GM18519 (cell line): ENCODE measurements around the gene LOXL4.

Experiments used
- ATAC-seq: cut with Tn5 transposase; IDR thresholded peaks from one replicate; pipeline ENCODE4 v1.9.1; 2021; ENCODE audit warnings: mild to moderate bottlenecking, moderate library complexity; ENCODE audit not compliant: unreplicated experiment, low FRiP score

LOXL4 gene

DNA sequence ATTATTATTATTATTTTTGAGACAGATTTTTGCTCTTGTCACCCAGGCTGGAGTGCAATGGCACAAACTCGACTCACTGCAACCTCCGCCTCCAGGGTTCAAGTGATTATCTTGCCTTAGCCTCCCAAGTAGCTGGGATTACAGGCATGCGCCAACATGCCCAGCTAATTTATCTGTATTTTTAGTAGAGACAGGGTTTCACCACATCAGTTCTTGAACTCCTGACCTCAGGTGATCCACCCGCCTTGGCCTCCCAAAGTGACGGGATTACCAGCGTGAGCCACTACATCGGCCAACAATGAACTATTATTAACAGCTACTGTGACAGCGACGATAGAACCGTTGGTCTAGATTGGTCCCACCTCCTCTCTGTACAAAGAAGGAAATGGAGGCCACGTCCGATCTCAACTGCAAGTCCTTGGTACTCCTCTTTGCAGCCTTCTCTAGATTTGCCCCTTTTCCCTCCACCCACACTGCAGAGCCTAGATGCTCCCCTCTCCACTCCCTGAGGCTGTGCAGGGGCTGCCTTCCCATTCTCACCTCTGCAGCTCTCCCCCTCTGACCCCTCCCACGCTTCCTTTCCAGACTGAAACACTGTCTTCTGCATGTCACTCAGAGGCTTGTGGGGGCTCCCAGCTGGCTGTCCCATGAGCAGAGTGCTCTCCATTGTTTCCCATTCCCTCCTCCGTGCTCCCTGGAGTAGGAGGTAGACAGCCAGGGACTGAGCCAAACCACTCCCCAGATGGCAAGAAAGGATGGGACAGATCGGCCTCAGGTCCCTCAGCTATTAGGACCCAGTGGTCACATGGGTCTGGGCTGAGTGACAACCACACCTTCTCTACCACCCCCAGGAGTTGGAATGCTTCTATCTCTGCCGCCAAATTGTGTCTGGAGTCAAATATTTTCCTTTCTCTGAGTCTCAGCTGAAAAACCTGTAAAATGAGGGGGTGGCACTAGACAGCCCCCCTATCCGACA lies 2.3 kb downstream of the LOXL4 start:
- no peak for ATAC-seq

DNA sequence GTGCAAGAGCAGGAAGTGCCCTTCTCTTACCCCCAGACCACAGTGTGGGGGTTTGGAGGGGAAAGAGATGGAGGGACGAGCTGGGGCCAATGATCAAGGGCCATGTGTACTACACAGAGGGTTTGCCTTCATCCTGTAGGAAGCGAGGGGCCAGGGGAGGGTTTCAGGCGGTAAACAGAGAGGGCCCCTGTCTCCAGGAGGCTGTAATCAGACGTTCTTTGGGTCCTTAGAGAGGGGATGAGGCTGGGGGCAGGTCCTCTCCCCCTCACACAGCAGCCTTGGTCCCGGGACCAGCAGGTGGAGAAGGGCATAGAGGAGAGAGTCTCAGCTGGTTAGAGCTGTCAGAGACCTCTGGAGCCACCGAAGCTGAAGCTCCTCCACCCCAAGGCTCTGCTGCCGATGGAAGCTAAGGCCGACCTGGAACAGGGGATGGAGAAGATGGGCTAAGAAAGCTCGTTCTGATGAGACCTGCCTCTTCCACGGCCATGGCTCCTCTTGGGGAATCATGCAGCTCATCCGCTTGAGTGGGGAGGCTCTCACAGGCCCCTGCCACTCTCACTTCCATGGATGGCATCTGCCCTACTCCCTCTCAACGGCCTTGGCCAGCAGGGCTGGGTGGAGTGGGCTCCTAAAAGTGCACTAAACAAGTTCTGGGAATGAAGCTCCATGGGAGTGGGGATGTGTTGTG lies 3.5 kb downstream of the LOXL4 start:
- no peak for ATAC-seq

DNA sequence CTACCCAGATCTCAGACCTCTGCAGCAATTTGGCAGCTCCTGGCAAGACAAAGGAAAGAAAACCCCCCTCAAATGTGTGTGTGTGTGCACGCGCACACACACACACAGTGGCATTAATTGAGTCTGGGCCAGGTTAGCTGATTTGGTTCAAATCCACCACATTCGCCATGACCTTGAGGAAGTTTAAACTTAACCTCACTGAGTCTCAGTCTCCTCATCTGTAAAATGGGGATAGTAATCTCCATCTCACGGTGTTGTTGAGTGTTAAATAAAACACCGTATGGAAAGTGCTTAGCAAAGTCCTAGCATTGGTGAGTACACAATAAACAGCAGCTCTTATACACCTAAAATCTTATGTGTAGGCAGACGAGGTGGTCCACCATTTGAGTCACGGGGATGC lies 4.9 kb downstream of the LOXL4 start:
- no peak for ATAC-seq

DNA sequence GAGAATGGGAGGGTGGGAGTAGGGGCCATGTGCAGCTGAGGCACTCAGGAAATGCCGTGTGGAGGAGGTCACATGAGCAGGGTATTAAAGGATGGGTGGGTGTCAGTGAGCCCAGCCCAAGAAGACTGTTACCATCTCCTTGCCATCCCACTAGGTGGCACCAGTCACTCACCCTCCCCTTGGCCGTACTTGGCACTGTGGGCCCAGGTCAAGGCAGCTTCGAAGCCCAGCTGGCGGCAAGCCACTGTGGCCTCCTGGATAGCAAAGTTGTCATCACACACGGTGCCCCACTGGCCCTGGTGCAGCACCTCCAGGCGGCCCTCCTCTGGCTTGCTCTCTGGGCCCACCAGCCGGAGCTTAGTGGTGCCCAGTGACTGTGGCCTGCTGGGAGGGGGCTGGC lies 5.4 kb downstream of the LOXL4 start:
- no peak for ATAC-seq

DNA sequence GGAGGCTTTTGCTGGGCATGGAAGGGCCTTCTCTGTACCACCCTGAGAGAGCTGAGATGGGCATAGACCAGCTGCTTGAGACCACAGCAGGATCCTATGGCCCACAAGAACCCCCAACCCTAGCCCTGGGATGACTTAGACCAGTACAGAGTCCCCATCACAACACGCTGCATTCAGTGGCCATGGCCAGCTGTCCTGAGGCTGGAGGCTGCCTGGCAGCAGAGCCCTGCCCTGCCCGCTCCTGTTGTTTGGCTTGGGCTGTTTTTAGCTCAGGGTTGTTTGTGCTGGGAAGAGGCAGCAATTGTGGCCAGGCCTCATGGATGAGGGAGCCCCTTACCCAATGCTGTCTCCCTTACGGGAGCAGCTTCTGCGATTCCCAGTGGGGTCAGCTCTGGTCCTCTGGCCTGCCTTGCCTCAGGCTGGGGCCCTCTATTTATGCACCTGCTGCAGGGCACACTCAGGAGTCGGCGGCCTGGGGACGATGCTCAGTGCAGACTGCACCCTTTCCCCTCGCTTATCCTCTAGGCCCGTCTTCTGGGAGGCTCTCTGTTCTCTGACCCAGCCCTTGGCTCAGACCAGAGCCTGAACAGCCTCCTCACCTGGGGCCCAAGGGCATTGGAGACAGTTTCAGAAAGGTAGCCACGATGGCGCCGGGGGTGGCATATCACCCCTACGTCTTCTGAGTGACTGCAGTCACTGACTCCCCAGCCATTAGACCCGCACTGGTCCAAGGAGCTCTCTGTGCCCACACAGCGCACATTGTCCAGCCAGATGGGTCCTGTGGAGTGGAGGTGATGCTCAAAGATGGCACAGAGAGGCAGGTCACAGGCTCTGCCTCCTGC lies 6.3 kb downstream of the LOXL4 start:
- ATAC-seq, result no peak

DNA sequence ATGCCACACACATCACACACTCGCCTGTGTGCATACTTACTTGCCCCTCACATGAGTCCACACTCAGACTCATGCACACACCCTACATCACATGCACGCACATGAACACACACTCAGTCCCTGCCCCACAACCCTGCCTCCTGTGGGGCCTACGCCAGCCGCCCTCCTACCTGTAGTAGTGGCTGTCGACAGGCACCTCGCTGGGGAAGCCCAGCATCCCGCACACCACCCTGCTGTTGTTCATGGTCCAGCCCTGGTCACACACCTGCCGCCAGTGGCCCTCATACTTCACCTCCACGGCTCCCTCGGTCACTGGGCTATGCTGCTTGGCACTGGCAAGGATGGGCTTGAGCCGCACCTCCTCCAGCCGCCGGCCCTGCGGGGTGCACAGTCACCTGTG lies 7.2 kb downstream of the LOXL4 start:
- no peak for ATAC-seq

DNA sequence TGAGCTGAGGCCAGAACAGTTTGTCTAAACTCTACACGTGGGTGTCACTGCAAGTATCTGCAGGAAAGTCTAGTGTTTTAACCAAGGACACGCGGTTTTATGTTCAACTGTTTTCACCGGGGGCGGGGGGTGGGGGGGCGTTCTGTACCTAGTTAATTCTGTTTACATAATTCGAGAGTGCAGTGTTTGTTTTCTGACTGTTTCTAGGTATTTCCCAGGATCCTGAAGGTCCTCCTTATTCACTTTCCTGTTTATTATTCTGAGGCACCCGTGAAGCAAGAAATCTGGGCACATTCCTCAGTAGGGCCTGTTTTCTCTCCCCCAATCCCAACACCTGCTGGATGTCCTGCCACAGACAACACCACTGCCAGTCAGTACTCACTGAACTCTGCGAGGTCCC lies 7.6 kb downstream of the LOXL4 start:
- ATAC-seq, result no peak

DNA sequence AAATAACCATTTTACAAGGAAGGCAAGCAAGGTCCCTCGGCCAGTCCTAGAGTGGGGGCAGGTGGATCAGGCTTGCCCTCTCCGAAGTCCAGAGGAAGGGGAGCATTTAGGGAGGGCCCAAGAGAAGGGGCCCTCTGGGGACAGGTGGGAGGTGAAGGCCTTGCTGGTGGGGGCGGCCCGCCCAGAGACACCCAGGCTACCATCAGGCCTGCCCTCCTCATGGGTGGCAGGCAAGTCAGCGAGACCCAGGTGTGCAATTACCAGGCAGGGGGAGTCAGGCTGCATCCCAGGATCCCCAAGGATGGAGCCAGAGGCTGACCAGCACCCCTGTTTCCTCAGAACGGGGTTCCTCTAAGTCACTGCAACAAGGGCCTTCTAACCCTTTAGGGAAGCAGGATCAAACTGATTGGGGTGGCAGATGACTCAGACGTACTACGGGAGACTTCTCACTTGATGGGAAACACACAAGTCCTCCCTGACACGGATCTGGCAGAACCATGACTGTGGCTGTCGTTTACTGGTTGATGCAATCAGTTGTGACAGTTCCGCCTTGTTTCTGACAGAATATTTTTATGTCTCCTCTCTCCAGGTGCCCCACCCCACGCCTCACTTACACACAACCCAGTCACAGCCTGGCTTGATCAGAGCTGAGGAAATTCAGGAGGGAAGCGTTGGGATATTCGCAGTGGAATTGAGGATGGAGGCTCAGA lies 8.2 kb downstream of the LOXL4 start:
- no peak for ATAC-seq

DNA sequence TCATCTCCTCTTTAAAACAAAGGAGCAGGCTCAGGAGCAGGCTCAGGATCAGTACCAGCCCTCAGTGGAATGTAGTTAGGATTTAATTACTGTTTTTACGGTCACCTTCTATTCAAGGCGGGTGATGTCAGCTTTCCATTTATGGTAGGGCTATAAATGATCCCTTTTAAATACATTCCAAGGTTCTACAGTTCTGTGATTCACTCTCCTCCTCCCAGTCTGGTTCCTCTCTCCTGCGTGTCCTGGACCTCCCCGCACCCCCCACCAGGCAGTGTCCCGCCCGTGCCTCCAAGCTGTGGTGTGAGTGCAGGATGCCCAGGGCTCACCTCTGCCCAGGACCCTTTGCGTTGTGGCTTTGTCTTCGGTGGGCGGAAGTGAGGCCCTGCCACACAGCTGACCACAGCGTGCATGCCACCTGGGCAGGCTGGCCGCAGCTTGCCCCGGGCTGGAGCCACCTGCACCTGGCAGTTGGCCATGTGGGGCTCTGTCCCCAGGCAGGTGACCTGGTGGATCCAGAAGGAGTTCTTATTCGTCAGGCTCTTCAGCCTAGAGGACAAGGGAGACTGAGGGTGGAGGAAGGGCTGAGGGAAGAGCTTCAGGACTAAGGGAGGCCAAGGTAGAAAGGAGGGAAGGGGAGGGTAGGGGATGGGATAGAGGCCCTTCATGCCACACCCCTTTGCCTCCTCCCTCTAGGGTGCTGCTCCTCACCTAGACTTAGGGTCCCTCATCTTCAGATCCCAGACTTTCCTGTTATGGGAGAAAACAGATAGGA lies 9.1 kb downstream of the LOXL4 start:
- ATAC-seq, result no peak

DNA sequence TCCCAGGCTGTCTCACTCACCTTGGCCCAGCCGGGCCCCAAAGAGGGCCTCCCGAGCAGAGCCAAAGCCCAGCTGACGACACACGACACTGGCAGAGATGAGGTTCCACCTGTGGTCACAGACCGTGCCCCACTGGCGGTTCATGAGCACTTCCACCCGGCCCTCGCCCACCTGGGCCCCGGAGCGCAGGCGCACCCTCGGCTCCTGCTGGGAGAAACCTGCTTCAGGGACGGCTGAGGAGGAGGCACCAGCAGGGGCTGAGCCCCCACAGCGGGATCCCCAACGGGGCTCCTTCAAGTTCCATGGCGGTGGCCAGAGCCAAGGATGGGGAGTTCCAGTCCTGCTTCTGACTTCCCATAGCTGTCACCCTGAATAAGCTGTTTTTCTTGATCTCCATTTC lies 10.0 kb downstream of the LOXL4 start:
- ATAC-seq, result no peak

DNA sequence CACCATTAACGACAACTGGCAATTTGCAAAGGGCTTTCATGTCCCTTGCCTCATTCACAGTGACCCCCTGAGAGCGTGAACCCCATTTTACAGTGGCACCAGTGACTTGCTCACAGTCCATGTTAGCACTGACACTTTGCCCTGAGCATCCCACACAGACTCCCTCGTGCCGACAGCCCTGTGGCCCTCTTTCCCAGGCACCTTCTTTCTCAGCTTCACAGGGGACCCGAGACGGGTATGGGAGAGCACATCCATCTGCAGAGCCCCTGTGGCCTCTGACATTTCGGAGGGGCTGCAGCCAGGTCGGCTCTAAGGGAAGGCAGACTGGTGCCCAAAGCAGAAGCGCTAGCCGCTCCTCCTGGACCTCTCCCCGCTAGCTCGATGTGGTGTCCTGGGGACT lies 10.8 kb downstream of the LOXL4 start:
- no peak for ATAC-seq

DNA sequence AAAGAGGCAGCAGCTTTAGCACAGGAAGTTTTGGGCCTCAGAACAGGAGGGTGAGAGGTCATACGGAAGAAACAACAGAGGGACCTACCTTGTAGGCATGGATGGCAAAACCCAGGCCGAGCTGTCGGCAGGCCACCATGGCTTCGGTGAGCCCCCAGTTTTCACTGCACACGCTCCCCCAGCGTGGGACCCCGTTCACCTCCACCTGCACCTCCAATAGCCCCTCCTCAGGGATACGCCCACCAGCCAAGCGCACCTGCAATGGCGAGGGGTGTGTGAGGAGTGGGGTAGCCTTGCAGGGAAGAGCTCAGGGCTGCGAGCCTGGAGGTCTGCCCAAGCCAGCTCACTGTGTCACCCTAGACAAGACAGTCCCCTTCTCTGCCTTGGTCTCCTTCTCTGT lies 11.3 kb downstream of the LOXL4 start:
- no peak for ATAC-seq

DNA sequence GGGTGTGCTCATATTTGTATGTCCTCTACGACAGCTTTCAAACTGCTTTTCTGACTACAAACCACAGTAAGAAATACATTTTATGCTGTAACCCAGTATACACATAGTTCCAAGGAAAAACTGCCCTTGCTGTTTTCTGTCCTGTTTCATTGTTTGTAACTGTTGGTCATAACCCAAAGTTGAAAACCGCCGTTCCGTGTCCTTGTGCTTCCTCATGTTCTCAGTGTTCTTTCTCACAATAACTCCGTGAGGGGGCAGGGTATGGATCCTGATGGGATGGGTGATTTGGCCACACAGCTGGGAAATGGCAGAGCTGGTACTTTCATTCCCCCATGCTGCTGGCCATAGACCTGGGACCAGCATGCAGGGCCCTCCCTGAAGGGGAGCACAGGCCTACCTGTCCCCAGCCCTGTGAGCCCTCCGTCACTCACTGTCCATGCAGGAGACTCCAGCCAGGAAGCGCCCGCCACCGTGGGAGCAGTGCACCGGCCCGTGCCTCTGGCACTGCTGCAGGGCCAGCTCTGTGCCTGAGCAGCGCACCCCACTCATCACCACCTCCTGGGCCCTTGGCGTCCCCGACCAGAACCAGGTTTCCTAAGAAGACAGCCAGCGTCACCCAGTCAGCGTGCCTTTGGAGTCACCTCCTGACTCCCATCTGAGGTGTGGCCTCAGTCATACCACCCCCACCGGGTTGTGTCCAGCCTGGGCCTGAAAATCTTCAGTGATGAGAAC lies 12.7 kb downstream of the LOXL4 start:
- ATAC-seq, result no peak

DNA sequence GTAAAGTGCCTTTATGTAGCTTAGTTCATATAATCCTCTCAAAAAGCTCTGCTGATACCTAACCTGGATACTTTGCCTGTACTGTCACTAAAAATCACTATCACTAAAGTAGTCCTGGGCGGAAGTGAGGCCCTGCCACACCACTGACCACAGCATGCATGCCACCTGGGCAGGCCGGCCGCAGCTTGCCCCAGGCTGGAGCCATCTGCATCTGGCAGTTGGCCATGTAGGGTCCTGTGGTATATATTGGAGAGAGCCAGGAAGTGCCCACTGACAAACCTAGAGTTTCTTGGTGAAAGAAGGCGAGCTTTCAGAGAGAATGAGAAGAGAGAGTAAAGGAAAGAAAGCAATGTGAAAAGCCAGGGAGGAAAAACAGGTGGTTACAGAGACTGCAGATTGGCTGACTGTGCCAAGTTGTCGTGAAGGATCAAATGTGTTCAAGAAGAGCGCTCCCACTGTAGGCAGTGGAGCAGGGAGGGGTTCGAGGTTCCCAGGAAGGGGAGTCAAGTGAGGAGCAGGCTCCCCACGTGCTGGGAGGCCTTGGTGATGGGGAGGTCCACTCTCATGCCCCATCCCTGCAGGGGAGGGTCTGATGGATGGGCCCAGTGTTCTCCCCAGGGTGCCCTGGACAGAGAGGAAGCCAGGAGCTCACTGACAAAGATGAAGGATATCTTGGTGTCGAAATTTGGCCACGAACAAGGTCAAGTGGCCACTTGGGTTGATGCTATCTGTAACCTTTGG lies 13.6 kb downstream of the LOXL4 start:
- no peak for ATAC-seq

DNA sequence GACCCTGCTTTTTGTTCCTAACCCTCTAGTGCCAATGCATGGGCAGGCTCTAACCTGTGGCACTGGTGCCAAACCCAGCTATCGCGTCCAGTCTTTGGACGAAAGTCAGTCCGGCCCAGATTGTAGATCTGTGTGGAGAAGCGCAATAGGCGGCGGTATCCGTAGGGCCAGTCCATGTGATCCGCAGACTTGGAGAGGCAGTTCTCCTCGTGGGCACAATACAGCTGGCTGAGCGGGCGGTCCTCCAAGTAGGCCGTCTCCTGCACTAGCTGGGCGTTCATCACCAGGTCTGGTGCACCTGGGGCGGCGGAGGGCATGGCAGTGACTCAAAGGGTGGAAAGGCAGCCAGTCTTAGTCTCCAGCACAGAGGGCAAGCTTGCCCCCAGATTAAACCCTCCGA lies 14.5 kb downstream of the LOXL4 start:
- no peak for ATAC-seq

DNA sequence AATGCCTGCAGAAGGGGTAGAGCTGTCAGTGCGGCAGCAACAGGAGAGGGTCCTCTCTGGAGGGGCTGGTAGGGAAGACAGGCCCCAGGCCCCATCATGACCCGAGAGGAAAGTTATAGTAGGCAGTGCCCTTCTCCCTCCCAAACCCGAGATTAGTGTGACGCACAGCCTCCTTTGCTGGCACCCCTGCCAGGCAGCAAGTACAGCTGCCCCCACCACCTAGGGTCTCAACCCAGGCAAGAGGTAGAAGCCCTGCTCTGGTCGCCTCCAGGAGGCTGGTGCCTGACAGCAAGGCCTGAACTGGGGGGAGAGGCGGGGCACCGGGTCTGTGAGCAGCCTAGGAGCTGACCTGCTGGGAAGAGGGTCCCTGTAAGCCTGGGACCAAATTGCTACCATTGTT lies 15.5 kb downstream of the LOXL4 start:
- ATAC-seq, result no peak

DNA sequence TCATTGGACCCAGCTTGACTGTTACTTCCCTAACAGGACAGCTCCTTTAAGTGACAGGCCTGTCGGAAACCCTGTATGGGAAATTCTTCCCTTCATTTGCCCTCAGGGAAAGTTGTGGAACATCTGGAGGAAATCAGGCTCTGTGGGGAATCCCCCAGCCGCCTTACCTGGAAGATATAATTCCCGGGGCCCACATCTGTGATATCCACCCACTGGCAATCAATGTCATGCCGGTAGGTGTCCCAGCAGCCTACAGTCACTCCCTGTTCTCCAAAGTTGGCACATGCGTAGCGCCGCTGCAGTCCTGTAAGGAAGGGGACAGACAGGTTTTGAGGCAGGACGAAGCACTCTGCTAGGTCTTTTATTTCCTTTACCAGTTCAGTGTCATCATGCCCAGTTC lies 16.6 kb downstream of the LOXL4 start:
- no peak for ATAC-seq

DNA sequence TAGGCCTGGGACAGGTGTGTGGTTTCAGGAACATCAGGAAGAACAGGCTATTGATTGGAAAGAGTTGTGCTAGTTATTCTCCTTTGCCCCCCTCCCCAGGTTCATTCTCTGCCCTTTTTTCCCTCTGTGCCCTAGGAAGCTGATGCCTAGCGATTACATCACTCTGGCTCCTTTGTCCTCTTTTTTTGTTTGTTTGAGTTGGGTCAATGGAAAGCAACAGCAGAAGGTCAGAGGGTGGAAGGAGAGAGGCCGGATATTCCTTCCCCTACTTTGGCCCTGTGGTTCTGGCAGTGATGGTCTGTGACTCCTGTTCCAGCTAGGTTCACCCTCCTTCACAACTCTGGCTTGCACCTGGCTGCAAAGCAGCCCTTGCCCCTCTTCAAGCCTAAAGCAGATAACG lies 18.9 kb downstream of the LOXL4 start:
- no peak for ATAC-seq
